ENCODE measurements around the gene NAMPT.

Gene NAMPT

DNA sequence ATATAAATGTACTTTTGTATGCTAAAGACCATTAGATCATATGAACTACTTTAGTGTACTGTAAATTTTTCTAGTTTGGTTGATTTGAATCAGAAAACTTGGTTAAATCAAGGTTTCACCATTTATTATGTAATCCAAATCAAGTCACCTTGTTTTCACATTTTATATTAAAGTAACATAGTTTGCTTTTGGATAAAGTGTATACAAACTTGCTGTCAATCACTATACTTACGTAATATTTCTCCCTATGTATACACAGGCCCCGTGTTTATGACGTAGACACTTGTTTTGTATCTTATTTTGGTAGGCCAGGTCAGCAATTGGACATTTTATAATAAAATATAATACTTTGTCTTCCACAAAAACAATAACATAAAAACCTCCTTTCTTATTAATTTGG is 32.2 kb downstream of the NAMPT start:
- TF ChIP-seq TAF1 (IDR thresholded peaks at IDR 0.05; ENCODE audit: low read depth): no peak
- TF ChIP-seq, protein P1, sequence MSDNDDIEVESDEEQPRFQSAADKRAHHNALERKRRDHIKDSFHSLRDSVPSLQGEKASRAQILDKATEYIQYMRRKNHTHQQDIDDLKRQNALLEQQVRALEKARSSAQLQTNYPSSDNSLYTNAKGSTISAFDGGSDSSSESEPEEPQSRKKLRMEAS (IDR thresholded peaks at IDR 0.05): no peak
- no peak for TF ChIP-seq EGR1 (IDR thresholded peaks at IDR 0.05)
- no peak for TF ChIP-seq CREB1 (IDR thresholded peaks at IDR 0.05; ENCODE audit: low read depth)
- no peak for TF ChIP-seq TCF12 (IDR thresholded peaks at IDR 0.05; ENCODE audit: low read depth)
- TF ChIP-seq ZBTB7A (IDR thresholded peaks at IDR 0.05; ENCODE audit: low read depth): no peak
- no peak for TF ChIP-seq NFIC (IDR thresholded peaks at IDR 0.05)

DNA sequence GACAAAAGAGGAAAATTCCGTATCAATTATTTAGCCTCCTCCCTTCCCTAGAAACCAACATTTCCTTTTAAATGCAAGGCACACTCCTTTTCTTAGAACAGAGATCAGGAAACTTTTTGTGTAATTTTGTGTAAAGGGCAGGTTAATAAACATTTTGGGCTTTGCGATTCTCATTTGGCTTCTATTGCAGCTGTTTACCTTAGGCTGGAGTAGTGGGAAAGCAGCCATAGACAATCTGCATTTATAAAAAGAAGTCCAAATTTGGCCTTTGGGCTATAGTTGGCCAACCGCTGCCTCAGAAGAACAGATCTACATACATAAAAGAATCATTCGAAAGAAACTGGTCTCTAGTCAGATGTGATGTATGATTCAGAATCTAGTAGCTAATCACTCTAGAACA is 35.3 kb downstream of the NAMPT start:
- TF ChIP-seq NFIC (IDR thresholded peaks at IDR 0.05) (no peak), CREB1 (IDR thresholded peaks at IDR 0.05; ENCODE audit: low read depth) (no peak), RAD21 (IDR thresholded peaks at IDR 0.05; ENCODE audit: low read depth) (no peak)

DNA sequence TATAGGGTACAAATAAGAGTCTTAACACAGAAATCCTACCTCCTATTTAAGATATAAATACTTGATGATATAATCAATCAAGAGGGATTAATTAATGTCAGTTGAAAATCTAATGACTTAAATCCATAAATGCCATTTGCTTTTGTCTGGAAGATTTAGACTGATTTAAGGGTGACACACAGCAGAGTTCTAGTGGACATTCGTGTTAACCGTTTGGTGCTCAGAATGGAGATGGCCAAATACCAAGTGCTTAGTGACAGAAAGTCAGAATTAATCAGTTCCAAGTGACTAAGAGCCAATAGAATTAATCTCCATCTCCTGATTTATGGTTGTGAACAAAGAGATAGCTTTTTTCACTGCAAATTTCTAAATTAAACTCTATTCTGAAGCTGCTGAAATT is 36.2 kb downstream of the NAMPT start:
- TF ChIP-seq, protein P1 (IDR thresholded peaks at IDR 0.05): no peak
- TF ChIP-seq ZBTB7A (IDR thresholded peaks at IDR 0.05; ENCODE audit: low read depth) (no peak), CEBPB (IDR thresholded peaks at IDR 0.05) (no peak), EGR1 (IDR thresholded peaks at IDR 0.05) (no peak)
- TF ChIP-seq, protein P2, sequence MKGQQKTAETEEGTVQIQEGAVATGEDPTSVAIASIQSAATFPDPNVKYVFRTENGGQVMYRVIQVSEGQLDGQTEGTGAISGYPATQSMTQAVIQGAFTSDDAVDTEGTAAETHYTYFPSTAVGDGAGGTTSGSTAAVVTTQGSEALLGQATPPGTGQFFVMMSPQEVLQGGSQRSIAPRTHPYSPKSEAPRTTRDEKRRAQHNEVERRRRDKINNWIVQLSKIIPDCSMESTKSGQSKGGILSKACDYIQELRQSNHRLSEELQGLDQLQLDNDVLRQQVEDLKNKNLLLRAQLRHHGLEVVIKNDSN (IDR thresholded peaks at IDR 0.05): no peak

DNA sequence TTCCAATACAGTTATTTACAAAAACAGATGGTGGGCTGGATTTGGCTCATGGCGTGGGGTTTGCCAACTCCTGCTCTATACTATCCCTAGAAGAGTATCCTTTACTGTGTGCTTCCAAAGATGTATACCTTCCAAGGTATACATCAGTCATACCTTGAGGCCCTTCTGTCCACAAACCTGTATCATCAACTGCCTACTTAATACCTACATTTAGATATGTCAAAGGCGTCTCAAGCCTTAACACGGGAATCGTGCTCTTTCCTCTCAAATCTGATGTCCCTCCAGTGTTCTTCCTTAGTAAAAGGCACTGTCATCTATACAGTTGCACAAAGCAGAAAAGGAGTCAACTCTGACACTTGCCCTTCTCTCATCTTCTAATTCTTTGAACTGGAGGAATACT is 36.9 kb downstream of the NAMPT start:
- TF ChIP-seq TCF12 (IDR thresholded peaks at IDR 0.05; ENCODE audit: low read depth) (no peak), FOXM1 (IDR thresholded peaks at IDR 0.05; ENCODE audit: borderline replicate concordance, low read depth) (no peak), NFIC (IDR thresholded peaks at IDR 0.05) (no peak), CEBPB (IDR thresholded peaks at IDR 0.05) (no peak), EP300 (IDR thresholded peaks at IDR 0.05; ENCODE audit: borderline replicate concordance) (no peak), TAF1 (IDR thresholded peaks at IDR 0.05; ENCODE audit: low read depth) (no peak), TEAD4 (IDR thresholded peaks at IDR 0.05) (no peak), YY1 (IDR thresholded peaks at IDR 0.05; ENCODE audit: low read depth) (no peak), ZBTB7A (IDR thresholded peaks at IDR 0.05; ENCODE audit: low read depth) (no peak), CREB1 (IDR thresholded peaks at IDR 0.05; ENCODE audit: low read depth) (no peak), EGR1 (IDR thresholded peaks at IDR 0.05) (no peak), RAD21 (IDR thresholded peaks at IDR 0.05; ENCODE audit: low read depth) (no peak)
- TF ChIP-seq, protein P2 (IDR thresholded peaks at IDR 0.05): no peak
- TF ChIP-seq, protein P1 (IDR thresholded peaks at IDR 0.05): no peak
- TF ChIP-seq, protein P3, sequence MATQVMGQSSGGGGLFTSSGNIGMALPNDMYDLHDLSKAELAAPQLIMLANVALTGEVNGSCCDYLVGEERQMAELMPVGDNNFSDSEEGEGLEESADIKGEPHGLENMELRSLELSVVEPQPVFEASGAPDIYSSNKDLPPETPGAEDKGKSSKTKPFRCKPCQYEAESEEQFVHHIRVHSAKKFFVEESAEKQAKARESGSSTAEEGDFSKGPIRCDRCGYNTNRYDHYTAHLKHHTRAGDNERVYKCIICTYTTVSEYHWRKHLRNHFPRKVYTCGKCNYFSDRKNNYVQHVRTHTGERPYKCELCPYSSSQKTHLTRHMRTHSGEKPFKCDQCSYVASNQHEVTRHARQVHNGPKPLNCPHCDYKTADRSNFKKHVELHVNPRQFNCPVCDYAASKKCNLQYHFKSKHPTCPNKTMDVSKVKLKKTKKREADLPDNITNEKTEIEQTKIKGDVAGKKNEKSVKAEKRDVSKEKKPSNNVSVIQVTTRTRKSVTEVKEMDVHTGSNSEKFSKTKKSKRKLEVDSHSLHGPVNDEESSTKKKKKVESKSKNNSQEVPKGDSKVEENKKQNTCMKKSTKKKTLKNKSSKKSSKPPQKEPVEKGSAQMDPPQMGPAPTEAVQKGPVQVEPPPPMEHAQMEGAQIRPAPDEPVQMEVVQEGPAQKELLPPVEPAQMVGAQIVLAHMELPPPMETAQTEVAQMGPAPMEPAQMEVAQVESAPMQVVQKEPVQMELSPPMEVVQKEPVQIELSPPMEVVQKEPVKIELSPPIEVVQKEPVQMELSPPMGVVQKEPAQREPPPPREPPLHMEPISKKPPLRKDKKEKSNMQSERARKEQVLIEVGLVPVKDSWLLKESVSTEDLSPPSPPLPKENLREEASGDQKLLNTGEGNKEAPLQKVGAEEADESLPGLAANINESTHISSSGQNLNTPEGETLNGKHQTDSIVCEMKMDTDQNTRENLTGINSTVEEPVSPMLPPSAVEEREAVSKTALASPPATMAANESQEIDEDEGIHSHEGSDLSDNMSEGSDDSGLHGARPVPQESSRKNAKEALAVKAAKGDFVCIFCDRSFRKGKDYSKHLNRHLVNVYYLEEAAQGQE (IDR thresholded peaks at IDR 0.05; ENCODE audit: low read depth): no peak

DNA sequence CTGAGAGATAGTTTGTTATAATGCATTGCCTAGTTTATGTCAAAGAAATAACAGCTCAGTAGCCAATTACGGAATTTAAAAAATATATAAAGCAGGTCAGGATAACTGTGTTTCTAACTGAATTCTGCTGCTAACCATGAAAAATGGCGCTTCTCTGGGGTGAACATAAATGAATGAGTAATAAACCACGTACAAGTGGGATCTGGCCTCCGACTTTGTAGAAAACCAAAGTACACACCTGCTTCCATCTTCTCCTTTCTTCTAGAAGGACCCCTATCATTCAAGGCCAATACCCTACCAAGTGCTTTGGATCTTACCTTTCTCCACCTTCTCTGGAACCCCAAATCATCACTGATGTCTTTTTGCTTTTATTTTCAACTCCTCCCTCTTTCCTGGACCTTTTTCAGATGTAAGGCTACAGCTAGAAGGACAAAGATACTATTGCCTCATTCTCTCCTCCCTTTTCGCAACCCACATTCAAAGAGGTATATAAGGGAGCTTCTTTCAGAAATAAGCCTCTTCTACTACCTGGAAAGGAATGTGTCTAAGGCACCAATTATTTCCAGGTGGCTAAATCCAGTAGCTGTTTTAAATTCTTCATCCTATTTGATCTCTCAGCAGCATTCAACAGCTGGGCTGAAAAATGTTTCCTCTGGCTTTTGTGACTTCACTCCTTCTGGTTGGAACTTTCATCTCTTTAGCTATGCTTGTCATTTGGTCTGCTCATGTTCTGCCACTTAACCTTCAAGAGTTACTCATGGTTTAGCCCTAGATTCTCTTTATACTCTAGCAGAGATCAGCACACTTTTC is 37.7 kb downstream of the NAMPT start:
- TF ChIP-seq TAF1 (IDR thresholded peaks at IDR 0.05; ENCODE audit: low read depth): no peak
- TF ChIP-seq, protein P1 (IDR thresholded peaks at IDR 0.05): no peak
- TF ChIP-seq, protein P3 (IDR thresholded peaks at IDR 0.05; ENCODE audit: low read depth): no peak

DNA sequence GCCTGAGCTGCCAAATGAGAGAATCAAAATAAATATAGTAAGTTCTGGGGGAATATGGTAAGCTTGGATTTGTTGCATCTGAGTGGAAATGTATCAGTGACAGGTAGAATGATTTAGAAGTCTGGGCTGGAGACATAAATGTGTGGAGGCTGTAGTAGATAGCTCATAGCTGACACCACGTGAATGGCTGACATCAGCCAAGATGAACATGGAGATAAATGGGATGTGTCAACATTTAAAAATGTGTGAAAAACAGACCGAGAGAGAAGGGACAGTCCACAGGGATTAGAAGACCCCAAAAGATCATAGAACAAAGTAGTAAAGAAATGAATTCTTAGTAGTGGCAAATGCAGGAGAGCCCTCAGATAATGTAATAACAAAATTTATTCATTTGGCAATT is 40.9 kb downstream of the NAMPT start:
- no peak for TF ChIP-seq NFIC (IDR thresholded peaks at IDR 0.05)
- no peak for TF ChIP-seq FOXM1 (IDR thresholded peaks at IDR 0.05; ENCODE audit: borderline replicate concordance, low read depth)
- TF ChIP-seq ZBTB7A (IDR thresholded peaks at IDR 0.05; ENCODE audit: low read depth): no peak
- TF ChIP-seq CREB1 (IDR thresholded peaks at IDR 0.05; ENCODE audit: low read depth): no peak
- no peak for TF ChIP-seq TCF12 (IDR thresholded peaks at IDR 0.05; ENCODE audit: low read depth)
- TF ChIP-seq, protein P1 (IDR thresholded peaks at IDR 0.05): no peak
- no peak for TF ChIP-seq YY1 (IDR thresholded peaks at IDR 0.05; ENCODE audit: low read depth)
- TF ChIP-seq, protein P2 (IDR thresholded peaks at IDR 0.05): no peak
- TF ChIP-seq TEAD4 (IDR thresholded peaks at IDR 0.05): no peak
- no peak for TF ChIP-seq RAD21 (IDR thresholded peaks at IDR 0.05; ENCODE audit: low read depth)
- TF ChIP-seq, protein P3 (IDR thresholded peaks at IDR 0.05; ENCODE audit: low read depth): no peak
